GM23248 (cell line): ENCODE results near the gene LSM14A. TPM values are rescaled to one million over a fixed set of nuclear protein-coding genes. Genes with fewer than 3 reads are reported as not detected.

ENCODE experiments used
- DNase-seq: peaks from one replicate; pipeline ENCODE4 v3.0.0-alpha.2; 2015
- H2AFZ ChIP-seq: fragments of 200-600 bp; sonication (generic); 2 replicates; pipeline ENCODE4 v1.6.1; 2016; ENCODE audit warnings: antibody characterized with exemption
- H3F3A ChIP-seq: fragments of 200-600 bp; sonication (generic); 2 replicates; pipeline ENCODE4 v1.6.1; 2016; ENCODE audit warnings: mild to moderate bottlenecking, antibody characterized with exemption, mixed run types; ENCODE audit not compliant: insufficient read depth
- H3K27ac ChIP-seq: fragments of 200-600 bp; sonication (generic); 2 replicates; pipeline ENCODE4 v1.5.1; 2016; ENCODE audit warnings: mild to moderate bottlenecking
- H3K27me3 ChIP-seq: fragments of 200-600 bp; sonication (generic); replicated peaks from 2 replicates; pipeline ENCODE4 v1.6.1; 2016; ENCODE audit warnings: mild to moderate bottlenecking; ENCODE audit not compliant: insufficient read depth
- H3K36me3 ChIP-seq: fragments of 200-600 bp; sonication (generic); 2 replicates; pipeline ENCODE4 v1.6.1; 2016; ENCODE audit warnings: low read depth, mild to moderate bottlenecking
- H3K4me1 ChIP-seq: fragments of 200-600 bp; sonication (generic); 2 replicates; pipeline ENCODE4 v1.6.1; 2016; ENCODE audit warnings: mild to moderate bottlenecking; ENCODE audit not compliant: insufficient read depth
- H3K4me2 ChIP-seq: fragments of 200-600 bp; sonication (generic); one replicate; pipeline ENCODE4 v1.6.1; 2016; ENCODE audit warnings: mild to moderate bottlenecking; ENCODE audit not compliant: unreplicated experiment
- H3K4me3 ChIP-seq: fragments of 200-600 bp; sonication (generic); 2 replicates; pipeline ENCODE4 v1.5.1; 2016; ENCODE audit warnings: mild to moderate bottlenecking
- H3K79me2 ChIP-seq: fragments of 200-600 bp; sonication (generic); 2 replicates; pipeline ENCODE4 v1.6.1; 2016; ENCODE audit warnings: mild to moderate bottlenecking; ENCODE audit not compliant: insufficient read depth
- H3K9ac ChIP-seq: fragments of 200-600 bp; sonication (generic); 2 replicates; pipeline ENCODE4 v1.6.1; 2016; ENCODE audit warnings: mild to moderate bottlenecking
- H3K9me2 ChIP-seq: fragments of 200-600 bp; sonication (generic); 2 replicates; pipeline ENCODE4 v1.6.1; 2016; ENCODE audit warnings: mixed run types, mild to moderate bottlenecking, moderate library complexity; ENCODE audit not compliant: insufficient read depth
- H3K9me3 ChIP-seq: fragments of 200-600 bp; sonication (generic); one replicate; pipeline ENCODE4 v1.6.1; 2017; ENCODE audit warnings: low read depth
- H4K20me1 ChIP-seq: fragments of 200-600 bp; sonication (generic); 2 replicates; pipeline ENCODE4 v1.6.0; 2016; ENCODE audit not compliant: insufficient read depth
- EZH2 ChIP-seq: fragments of 200-600 bp; sonication (generic); IDR thresholded peaks from 2 replicates; pipeline ENCODE4 v1.6.1; 2018; ENCODE audit warnings: antibody characterized with exemption, mild to moderate bottlenecking; ENCODE audit not compliant: insufficient read depth, poor library complexity, severe bottlenecking
- EZH2phosphoT487 ChIP-seq: fragments of 200-600 bp; sonication (generic); IDR thresholded peaks from 2 replicates; pipeline ENCODE4 v1.6.1; 2018; ENCODE audit warnings: antibody characterized with exemption, moderate library complexity, mild to moderate bottlenecking, low read depth; ENCODE audit not compliant: insufficient read depth
- WGBS, 2 experiments: methylation state at CpG; one replicate each; pipeline ENCODE4 v1.1.6; 2015 to 2017; ENCODE audit warnings: low lambda C conversion rate in 2 of 2, low coverage in 1 of 2; ENCODE audit errors: missing lambda C conversion rate in 2 of 2; 5-methylcytosine and 5-hydroxymethylcytosine counted together
- in situ Hi-C: fragments of 300-500 bp; cut with MboI; formaldehyde crosslinking; loops from 2 replicates; pipeline ENCODE4 v1.15.0; 2020
- polyA plus RNA-seq: library from polyadenylated mRNA; unstranded; fragments of >200 nt; fragmentation: Nextera tagmentation; extraction: Ambion mirVana; gene quantifications from 2 replicates; pipeline ENCODE4 v1.2.1, GENCODE V29; 2016
- total RNA-seq: library from RNA; depleted of rRNA; stranded (reverse); fragments of >200 nt; shearing (Covaris generic); gene quantifications from 2 replicates; pipeline ENCODE4 v1.2.3, GENCODE V29; 2014

The LSM14A gene
- total and polyA plus RNA-seq, 2 experiments from 2014 or later = 66.1 to 71.7 TPM

GRCh38 chr19:34217952-34218817 lies 45.9 kb downstream of the LSM14A start:
- in situ Hi-C loops = no loop called here
- peak; percentile 96 for TF ChIP-seq EZH2phosphoT487
- no peak for TF ChIP-seq EZH2
- Histone ChIP-seq H3K79me2 (peaks cover 43% of the 10 kb centered on the region), H3K4me3 (no peak overlapping the region), H4K20me1 (peaks cover 15% of the 10 kb centered on the region; the same call in 1 of the 2 replicates), H2AFZ (no peak overlapping the region), H3K4me1 (peaks cover 20% of the 10 kb centered on the region), H3K9ac (peak overlapping the region; percentile 30; the same call in 1 of the 2 replicates), H3F3A (peaks cover 44% of the 10 kb centered on the region), H3K9me3 (no peaks in the 10 kb centered on the region), H3K36me3 (peaks cover 53% of the 10 kb centered on the region), H3K4me2 (peak overlapping the region; percentile 32), H3K9me2 (no peaks in the 10 kb centered on the region), H3K27ac (peak overlapping the region; percentile 65), H3K27me3 (no peaks in the 10 kb centered on the region)
- peak; percentile 83 for DNase-seq
- WGBS, 2 experiments = 76 to 78% methylated on average over 18 of the region's 18 CpGs

DNA sequence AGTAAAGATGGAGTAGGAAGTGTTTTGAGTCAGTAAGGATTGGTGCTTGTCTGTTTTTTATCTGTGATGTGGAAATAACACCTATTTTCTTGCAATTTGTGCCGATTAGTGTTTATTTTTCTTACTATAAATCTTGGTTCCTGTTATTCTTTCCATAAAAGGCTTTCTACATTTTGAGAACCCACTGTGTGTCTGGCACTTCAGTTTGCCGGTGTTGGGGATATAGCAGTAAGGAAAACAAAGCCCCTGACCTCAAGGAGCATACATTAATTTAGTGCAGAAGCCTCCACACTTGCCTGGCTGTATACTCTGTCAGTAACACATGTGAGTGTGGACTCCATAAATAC lies 46.5 kb downstream of the LSM14A start:
- Histone ChIP-seq H4K20me1 (peaks cover 15% of the 10 kb centered on the region; the same call in 1 of the 2 replicates), H3K4me3 (no peak overlapping the region), H3K4me2 (peak overlapping the region; percentile 32), H2AFZ (no peak overlapping the region), H3K27ac (peak overlapping the region; percentile 65), H3K9ac (peak overlapping the region; percentile 30; the same call in 1 of the 2 replicates), H3K9me3 (no peaks in the 10 kb centered on the region), H3K27me3 (no peaks in the 10 kb centered on the region), H3K79me2 (peaks cover 43% of the 10 kb centered on the region), H3K9me2 (no peaks in the 10 kb centered on the region), H3K36me3 (peaks cover 52% of the 10 kb centered on the region), H3F3A (peaks cover 41% of the 10 kb centered on the region), H3K4me1 (peaks cover 20% of the 10 kb centered on the region)
- DNase-seq = no peak
- in situ Hi-C loops = no loop called here
- TF ChIP-seq EZH2phosphoT487 (no peak), EZH2 (no peak)
- WGBS, 2 experiments = 76 to 87% methylated on average over 2 of the region's 2 CpGs

- Histone ChIP-seq H3K4me1 (peaks cover 29% of the 10 kb centered on the region), H3K9ac (no peak overlapping the region), H3F3A (peaks cover 44% of the 10 kb centered on the region), H4K20me1 (peaks cover 23% of the 10 kb centered on the region), H3K27ac (no peak overlapping the region), H3K9me2 (no peaks in the 10 kb centered on the region), H3K4me2 (no peak overlapping the region), H3K4me3 (no peak overlapping the region), H2AFZ (no peak overlapping the region), H3K36me3 (peaks cover 59% of the 10 kb centered on the region), H3K27me3 (no peaks in the 10 kb centered on the region), H3K79me2 (peaks cover 37% of the 10 kb centered on the region), H3K9me3 (no peaks in the 10 kb centered on the region)
- in situ Hi-C loops = no loop called here
- peak; percentile 72 for DNase-seq
- no peak for TF ChIP-seq EZH2
- TF ChIP-seq EZH2phosphoT487 = no peak
- 44 to 48% methylated on average over 4 of the region's 4 CpGs for WGBS, 2 experiments
These were observed 48.3 kb downstream of the LSM14A start for GRCh38 chr19:34220472-34221063.

DNA sequence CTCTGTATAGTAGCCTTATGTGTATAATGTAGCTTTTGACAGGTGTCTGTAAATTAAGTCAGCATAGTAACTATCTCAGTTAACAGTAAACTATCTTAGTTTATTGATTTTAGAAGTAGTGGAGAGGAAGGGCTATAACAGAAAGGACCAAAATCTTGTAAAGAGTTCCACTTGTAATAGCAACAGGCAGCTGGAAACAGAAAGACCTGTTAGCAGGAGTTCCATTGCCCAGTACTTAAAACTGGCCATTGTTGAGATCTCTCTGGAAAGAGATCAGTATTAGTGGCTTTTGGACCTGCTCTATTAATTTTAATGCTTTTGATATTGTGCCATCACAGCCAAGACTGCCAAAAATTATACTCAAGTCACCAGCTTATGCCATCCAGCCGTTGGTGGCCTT lies 50.1 kb downstream of the LSM14A start:
- in situ Hi-C loops = no loop called here
- no peak overlapping the region for H3K4me3 ChIP-seq
- 25 to 46% methylated on average over 1 of the region's 1 CpG for WGBS, 2 experiments
- H3K9me2 ChIP-seq = no peaks in the 10 kb centered on the region
- H3K27ac ChIP-seq = no peak overlapping the region
- no peaks in the 10 kb centered on the region for H3K9me3 ChIP-seq
- H3K36me3 ChIP-seq = peaks cover 63% of the 10 kb centered on the region
- H3K27me3 ChIP-seq = no peaks in the 10 kb centered on the region
- H3K79me2 ChIP-seq = peaks cover 44% of the 10 kb centered on the region
- TF ChIP-seq EZH2 = no peak
- TF ChIP-seq EZH2phosphoT487 = no peak
- no peak for DNase-seq
- no peak overlapping the region for H2AFZ ChIP-seq
- peaks cover 32% of the 10 kb centered on the region for H3K4me1 ChIP-seq
- H4K20me1 ChIP-seq = peaks cover 23% of the 10 kb centered on the region
- no peak overlapping the region for H3K9ac ChIP-seq
- H3K4me2 ChIP-seq = no peak overlapping the region
- H3F3A ChIP-seq = peaks cover 51% of the 10 kb centered on the region
